NCI-H774 (cell line): ENCODE data around the gene KCNIP1.

ENCODE experiments used
- DNase-seq: peaks from one replicate; lab custom pipeline; 2025; lab: John Stamatoyannopoulos, UW

KCNIP1 gene

GRCh38 chr5:170565072-170565471, 61.3 kb downstream of the KCNIP1 start:
- DNase-seq: peak; percentile 59

- no peak for DNase-seq
Measured at GRCh38 chr5:170569101-170569500, 65.3 kb downstream of the KCNIP1 start.

- DNase-seq: no peak
Measured at GRCh38 chr5:170570476-170570875, 66.7 kb downstream of the KCNIP1 start.

GRCh38 chr5:170571281-170571731, 67.5 kb downstream of the KCNIP1 start:
- DNase-seq: peak; percentile 27

- DNase-seq: no peak
Measured at GRCh38 chr5:170571875-170572852, 68.3 kb downstream of the KCNIP1 start.

- no peak for DNase-seq
Measured at GRCh38 chr5:170573114-170573513, 69.3 kb downstream of the KCNIP1 start.

- DNase-seq: no peak
Measured at GRCh38 chr5:170573660-170574059, 69.8 kb downstream of the KCNIP1 start.

- DNase-seq: no peak
Measured at GRCh38 chr5:170576602-170577535, 73.0 kb downstream of the KCNIP1 start.

GRCh38 chr5:170579601-170580000, 75.8 kb downstream of the KCNIP1 start:
- DNase-seq: no peak

GRCh38 chr5:170581211-170581610, 77.4 kb downstream of the KCNIP1 start:
- DNase-seq: no peak

- DNase-seq: no peak
Measured at GRCh38 chr5:170582644-170583330, 79.0 kb downstream of the KCNIP1 start.

- DNase-seq: no peak
Measured at GRCh38 chr5:170584003-170584402, 80.2 kb downstream of the KCNIP1 start.

- no peak for DNase-seq
Measured at GRCh38 chr5:170584450-170585058, 80.7 kb downstream of the KCNIP1 start.

GRCh38 chr5:170585273-170585948, 81.6 kb downstream of the KCNIP1 start:
- DNase-seq: no peak

GRCh38 chr5:170587808-170588207, 84.0 kb downstream of the KCNIP1 start:
- DNase-seq: no peak

GRCh38 chr5:170589643-170590042, 85.8 kb downstream of the KCNIP1 start:
- DNase-seq: no peak

GRCh38 chr5:170590566-170590965, 86.7 kb downstream of the KCNIP1 start:
- DNase-seq: no peak

- DNase-seq: no peak
Measured at GRCh38 chr5:170591054-170591453, 87.2 kb downstream of the KCNIP1 start.

- no peak for DNase-seq
Measured at GRCh38 chr5:170596482-170597044, 92.7 kb downstream of the KCNIP1 start.

GRCh38 chr5:170597109-170597751, 93.4 kb downstream of the KCNIP1 start:
- no peak for DNase-seq
